ENCODE data around the gene SDE2. TPM values are rescaled to one million over a fixed set of nuclear protein-coding genes. Genes with fewer than 3 reads are reported as not detected.
A peak's percentile ranks its signal among the peaks of the same experiment; 100 is the strongest.
"Not testable (repeated sequence)": the region's sequence is repeated elsewhere in the genome, so short reads cannot be mapped to it uniquely, and the experiment has no call there.

Gene SDE2
- total RNA-seq, 6 experiments from 2014 or later, result 7.1 to 10.9 (median 8.6) TPM

GRCh38 chr1:226003502-226004170, 4.5 kb upstream of the SDE2 start:
- H3K4me1 ChIP-seq, result no peaks in the 10 kb centered on the region
- no peaks in the 10 kb centered on the region for H3K36me3 ChIP-seq
- DNase-seq, result no peak
- WGBS (ENCODE audit: insufficient coverage, low coverage, low lambda C conversion rate, missing lambda C conversion rate), result 93% methylated on average over 2 of the region's 3 CpGs
- TF ChIP-seq, protein P1, sequence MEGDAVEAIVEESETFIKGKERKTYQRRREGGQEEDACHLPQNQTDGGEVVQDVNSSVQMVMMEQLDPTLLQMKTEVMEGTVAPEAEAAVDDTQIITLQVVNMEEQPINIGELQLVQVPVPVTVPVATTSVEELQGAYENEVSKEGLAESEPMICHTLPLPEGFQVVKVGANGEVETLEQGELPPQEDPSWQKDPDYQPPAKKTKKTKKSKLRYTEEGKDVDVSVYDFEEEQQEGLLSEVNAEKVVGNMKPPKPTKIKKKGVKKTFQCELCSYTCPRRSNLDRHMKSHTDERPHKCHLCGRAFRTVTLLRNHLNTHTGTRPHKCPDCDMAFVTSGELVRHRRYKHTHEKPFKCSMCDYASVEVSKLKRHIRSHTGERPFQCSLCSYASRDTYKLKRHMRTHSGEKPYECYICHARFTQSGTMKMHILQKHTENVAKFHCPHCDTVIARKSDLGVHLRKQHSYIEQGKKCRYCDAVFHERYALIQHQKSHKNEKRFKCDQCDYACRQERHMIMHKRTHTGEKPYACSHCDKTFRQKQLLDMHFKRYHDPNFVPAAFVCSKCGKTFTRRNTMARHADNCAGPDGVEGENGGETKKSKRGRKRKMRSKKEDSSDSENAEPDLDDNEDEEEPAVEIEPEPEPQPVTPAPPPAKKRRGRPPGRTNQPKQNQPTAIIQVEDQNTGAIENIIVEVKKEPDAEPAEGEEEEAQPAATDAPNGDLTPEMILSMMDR (IDR thresholded peaks at IDR 0.05), result no peak
- TF ChIP-seq POLR2A (IDR thresholded peaks at IDR 0.05), result no peak
- H3K9me3 ChIP-seq, result no peaks in the 10 kb centered on the region
- H3K27me3 ChIP-seq, result no peaks in the 10 kb centered on the region
- H3K4me3 ChIP-seq, result no peak overlapping the region
- intact Hi-C loops (cut with DNase I), result no loop called here
- no peak overlapping the region for H3K27ac ChIP-seq
- no peak for ATAC-seq

GRCh38 chr1:226002667-226003501, 3.7 kb upstream of the SDE2 start:
- DNase-seq, result peak in 2 of 3 donors; percentile 50 to 52
- H3K36me3 ChIP-seq, result no peaks in the 10 kb centered on the region
- H3K4me3 ChIP-seq, result no peak overlapping the region
- TF ChIP-seq POLR2A (IDR thresholded peaks at IDR 0.05), result no peak
- no peaks in the 10 kb centered on the region for H3K27me3 ChIP-seq
- no peak for ATAC-seq
- peak overlapping the region; percentile 10 to 49 (median 41) for H3K27ac ChIP-seq
- intact Hi-C loops (cut with DNase I), result no loop called here
- H3K9me3 ChIP-seq, result no peaks in the 10 kb centered on the region
- 61% methylated on average over 4 of the region's 4 CpGs for WGBS (ENCODE audit: insufficient coverage, low coverage, low lambda C conversion rate, missing lambda C conversion rate)
- H3K4me1 ChIP-seq, result peaks cover 0 to 5% (median 1%) of the 10 kb centered on the region in 4 donors

DNA sequence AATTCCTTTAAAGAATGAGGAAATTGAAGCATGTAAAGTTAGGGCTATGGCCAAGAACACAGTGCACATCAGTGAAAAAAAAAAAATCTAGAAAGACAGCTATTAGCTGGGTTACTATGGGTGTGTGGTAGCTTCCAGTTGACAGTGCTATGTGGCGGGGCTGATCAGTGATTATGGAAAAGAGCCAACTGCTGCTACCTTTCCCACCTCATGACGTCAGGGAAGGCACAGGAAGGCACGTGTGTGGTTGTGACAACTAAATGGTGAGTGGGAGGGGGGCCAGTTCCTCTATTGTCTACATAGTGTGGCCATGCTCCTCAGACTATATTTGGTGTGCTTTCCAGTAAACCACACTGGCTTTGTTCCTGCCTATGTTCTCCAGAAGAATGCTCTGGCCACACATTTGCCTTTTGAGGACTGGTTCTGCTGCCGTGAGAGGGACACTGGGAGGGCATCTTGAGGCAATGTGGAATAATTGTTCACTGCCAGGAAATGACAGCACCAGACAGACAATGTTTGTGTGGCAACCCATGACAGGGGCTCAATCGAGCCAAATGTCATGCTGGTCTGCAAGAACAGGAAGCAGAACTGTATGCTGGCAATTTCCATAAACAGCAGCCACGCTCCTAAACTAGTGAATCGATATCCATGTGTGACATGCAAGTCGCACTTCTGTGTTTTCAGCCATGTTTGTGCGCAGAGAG, 3.0 kb upstream of the SDE2 start:
- ATAC-seq (peak; percentile 1 to 18 (median 2)), DNase-seq (peak; percentile 53 to 69 (median 60))
- Histone ChIP-seq H3K27me3 (no peaks in the 10 kb centered on the region), H3K4me3 (no peak overlapping the region), H3K27ac (peak overlapping the region; percentile 10 to 49 (median 41)), H3K4me1 (peaks cover 0 to 12% (median 5%) of the 10 kb centered on the region in 4 donors), H3K36me3 (no peaks in the 10 kb centered on the region), H3K9me3 (no peaks in the 10 kb centered on the region)
- no peak for TF ChIP-seq POLR2A (IDR thresholded peaks at IDR 0.05)
- TF ChIP-seq, protein P1 (IDR thresholded peaks at IDR 0.05), result no peak
- intact Hi-C loops (cut with DNase I), result no loop called here
- 37% methylated on average over 5 of the region's 9 CpGs for WGBS (ENCODE audit: insufficient coverage, low coverage, low lambda C conversion rate, missing lambda C conversion rate)

DNA sequence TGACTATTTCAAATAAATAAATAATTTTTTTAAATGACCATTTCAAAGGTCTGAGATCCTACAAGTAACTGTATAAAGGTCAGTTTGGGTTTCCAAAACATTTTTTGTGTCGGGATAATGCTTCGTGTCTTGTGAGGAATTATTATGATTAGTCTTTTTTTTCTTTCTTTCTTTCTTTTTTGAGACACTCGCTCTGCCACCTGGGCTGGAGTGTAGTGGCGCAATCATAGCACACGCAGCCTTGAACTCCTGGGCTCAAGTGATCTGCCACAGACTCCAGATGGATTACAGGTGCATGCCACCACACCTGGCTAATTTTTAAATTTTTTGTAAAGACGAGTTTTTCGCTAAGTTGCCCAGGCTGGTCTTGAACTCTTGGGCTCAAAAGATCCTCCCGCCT, 1.9 kb upstream of the SDE2 start:
- H3K4me1 ChIP-seq, result peaks cover 0 to 20% (median 6%) of the 10 kb centered on the region in 4 donors
- H3K27ac ChIP-seq, result peak overlapping the region in 1 of 3 donors; percentile 41
- TF ChIP-seq, protein P1 (IDR thresholded peaks at IDR 0.05), result no peak
- TF ChIP-seq POLR2A (IDR thresholded peaks at IDR 0.05), result no peak
- DNase-seq (no peak), ATAC-seq (no peak)
- no peak overlapping the region for H3K4me3 ChIP-seq
- intact Hi-C loops (cut with DNase I), result no loop called here
- no peaks in the 10 kb centered on the region for H3K36me3 ChIP-seq
- 70% methylated on average over 8 of the region's 8 CpGs for WGBS (ENCODE audit: insufficient coverage, low coverage, low lambda C conversion rate, missing lambda C conversion rate)
- H3K27me3 ChIP-seq, result no peaks in the 10 kb centered on the region
- no peaks in the 10 kb centered on the region for H3K9me3 ChIP-seq

DNA sequence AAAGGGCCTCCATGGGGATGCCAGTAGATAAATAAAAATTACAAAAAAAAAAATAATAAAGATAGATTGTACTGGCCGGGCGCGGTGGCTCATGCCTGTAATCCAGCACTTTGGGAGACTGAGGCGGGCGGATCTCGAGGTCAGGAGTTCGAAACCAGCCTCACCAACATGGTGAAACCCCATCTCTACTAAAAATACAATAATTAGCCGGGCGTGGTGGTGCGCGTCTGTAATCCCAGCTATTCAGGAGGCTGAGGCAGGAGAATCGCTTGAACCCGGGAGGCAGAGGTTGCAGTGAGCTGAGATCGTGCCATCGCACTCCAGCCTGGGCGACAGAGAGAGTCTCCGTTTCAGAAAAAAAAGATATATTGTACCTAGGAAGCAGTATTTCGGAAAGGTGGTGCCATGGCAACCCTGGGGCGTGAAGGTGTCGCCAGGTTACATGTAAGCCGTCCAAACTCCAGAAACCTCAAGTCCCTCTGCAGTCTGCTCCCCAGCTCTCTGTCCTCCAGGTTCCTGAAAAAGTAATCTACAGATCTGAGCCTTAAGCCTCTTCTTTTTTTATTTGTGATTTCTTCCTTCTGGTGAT, 1.4 kb upstream of the SDE2 start:
- H3K9me3 ChIP-seq; H3K36me3 ChIP-seq; ATAC-seq; intact Hi-C loops (cut with DNase I); H3K4me3 ChIP-seq; H3K27me3 ChIP-seq; DNase-seq: not testable (repeated sequence)
- peak overlapping the region; percentile 90 to 95 (median 90) for H3K27ac ChIP-seq
- 89% methylated on average over 11 of the region's 21 CpGs for WGBS (ENCODE audit: insufficient coverage, low coverage, low lambda C conversion rate, missing lambda C conversion rate)
- peaks cover 0 to 20% (median 6%) of the 10 kb centered on the region in 4 donors for H3K4me1 ChIP-seq

Measured in right lobe of liver (tissue), 6 donors.